ENCODE measurements around the gene KCTD14. TPM values are rescaled to one million over a fixed set of nuclear protein-coding genes. Genes with fewer than 3 reads are reported as not detected.

Gene KCTD14
- total and polyA plus RNA-seq, 7 donors = 2.5 to 22.8 (median 4.5) TPM

- TF ChIP-seq POLR2AphosphoS5 (IDR thresholded peaks at IDR 0.05) (no peak), POLR2A (IDR thresholded peaks at IDR 0.05) (no peak), EP300 (IDR thresholded peaks at IDR 0.05) (no peak)
- TF ChIP-seq, protein P1, sequence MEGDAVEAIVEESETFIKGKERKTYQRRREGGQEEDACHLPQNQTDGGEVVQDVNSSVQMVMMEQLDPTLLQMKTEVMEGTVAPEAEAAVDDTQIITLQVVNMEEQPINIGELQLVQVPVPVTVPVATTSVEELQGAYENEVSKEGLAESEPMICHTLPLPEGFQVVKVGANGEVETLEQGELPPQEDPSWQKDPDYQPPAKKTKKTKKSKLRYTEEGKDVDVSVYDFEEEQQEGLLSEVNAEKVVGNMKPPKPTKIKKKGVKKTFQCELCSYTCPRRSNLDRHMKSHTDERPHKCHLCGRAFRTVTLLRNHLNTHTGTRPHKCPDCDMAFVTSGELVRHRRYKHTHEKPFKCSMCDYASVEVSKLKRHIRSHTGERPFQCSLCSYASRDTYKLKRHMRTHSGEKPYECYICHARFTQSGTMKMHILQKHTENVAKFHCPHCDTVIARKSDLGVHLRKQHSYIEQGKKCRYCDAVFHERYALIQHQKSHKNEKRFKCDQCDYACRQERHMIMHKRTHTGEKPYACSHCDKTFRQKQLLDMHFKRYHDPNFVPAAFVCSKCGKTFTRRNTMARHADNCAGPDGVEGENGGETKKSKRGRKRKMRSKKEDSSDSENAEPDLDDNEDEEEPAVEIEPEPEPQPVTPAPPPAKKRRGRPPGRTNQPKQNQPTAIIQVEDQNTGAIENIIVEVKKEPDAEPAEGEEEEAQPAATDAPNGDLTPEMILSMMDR (IDR thresholded peaks at IDR 0.05) = no peak
- peaks cover 0 to 11% (median 0%) of the 10 kb centered on the region in 4 donors for H3K4me1 ChIP-seq
- H3K4me3 ChIP-seq = no peak overlapping the region
- DNase-seq = no peak
- 53 to 66% methylated on average over 2 of the region's 2 CpGs for WGBS, 2 donors
- peaks cover 0 to 55% (median 7%) of the 10 kb centered on the region in 4 donors for H3K36me3 ChIP-seq
- intact Hi-C loops (cut with DNase I) = no loop called here
- no peaks in the 10 kb centered on the region for H3K27me3 ChIP-seq
- H3K27ac ChIP-seq = no peak overlapping the region
- H3K9me3 ChIP-seq = no peaks in the 10 kb centered on the region
These were observed 46.4 kb upstream of the KCTD14 start for GRCh38 chr11:78069465-78069864.

DNA sequence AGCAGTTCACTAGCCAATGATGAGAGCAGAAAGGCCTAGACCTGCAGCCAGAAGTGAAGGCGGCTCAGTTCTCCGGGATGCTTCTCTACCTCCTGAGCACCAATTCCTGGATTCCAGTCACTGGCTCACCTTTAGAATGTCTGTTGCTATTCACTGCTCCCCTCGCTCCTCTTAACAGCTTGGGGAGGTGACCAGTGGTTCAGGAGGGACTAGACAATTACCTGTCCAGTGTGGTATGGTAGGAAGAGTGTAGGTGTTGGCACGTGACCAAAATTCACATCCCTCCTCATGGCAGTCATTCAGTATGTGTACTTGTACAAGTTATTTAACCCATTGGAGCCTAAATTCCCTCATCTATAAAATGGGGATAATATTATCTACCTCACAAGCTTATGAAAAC, 44.6 kb upstream of the KCTD14 start:
- DNase-seq = no peak
- Histone ChIP-seq H3K4me1 (peaks cover 0 to 11% (median 0%) of the 10 kb centered on the region in 4 donors), H3K9me3 (no peaks in the 10 kb centered on the region), H3K27ac (no peak overlapping the region), H3K27me3 (no peaks in the 10 kb centered on the region), H3K4me3 (no peak overlapping the region), H3K36me3 (peaks cover 0 to 52% (median 7%) of the 10 kb centered on the region in 4 donors)
- intact Hi-C loops (cut with DNase I) = no loop called here
- TF ChIP-seq POLR2A (IDR thresholded peaks at IDR 0.05) (no peak), EP300 (IDR thresholded peaks at IDR 0.05) (no peak), POLR2AphosphoS5 (IDR thresholded peaks at IDR 0.05) (no peak)
- TF ChIP-seq, protein P1 (IDR thresholded peaks at IDR 0.05) = no peak
- 94% methylated on average over 4 of the region's 4 CpGs for WGBS, 2 donors

DNA sequence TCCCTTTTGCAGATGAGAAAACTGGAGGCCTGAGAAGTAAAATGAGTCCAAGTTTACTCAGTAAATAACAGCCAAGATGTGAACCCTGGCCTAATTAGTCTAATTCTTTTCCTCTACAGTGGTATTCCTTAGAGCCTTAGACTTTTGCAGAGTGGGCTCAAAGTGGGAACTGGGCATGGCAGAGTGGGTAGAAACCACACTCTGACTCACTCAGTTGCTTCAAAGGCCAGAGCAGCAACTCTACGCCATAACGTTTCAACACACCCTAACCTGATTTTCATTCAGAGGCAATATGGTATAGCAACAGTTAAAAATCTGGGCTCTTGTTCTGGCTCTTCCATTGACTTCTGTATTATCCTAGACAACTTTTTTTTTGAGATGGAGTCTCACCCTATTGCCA, 43.4 kb upstream of the KCTD14 start:
- no peaks in the 10 kb centered on the region for H3K9me3 ChIP-seq
- no peak for DNase-seq
- H3K27ac ChIP-seq = no peak overlapping the region
- intact Hi-C loops (cut with DNase I) = no loop called here
- peaks cover 0 to 12% (median 0%) of the 10 kb centered on the region in 4 donors for H3K4me1 ChIP-seq
- H3K4me3 ChIP-seq = no peak overlapping the region
- 82 to 83% methylated on average over 2 of the region's 2 CpGs for WGBS, 2 donors
- peaks cover 0 to 42% (median 5%) of the 10 kb centered on the region in 4 donors for H3K36me3 ChIP-seq
- TF ChIP-seq POLR2AphosphoS5 (IDR thresholded peaks at IDR 0.05) (no peak), EP300 (IDR thresholded peaks at IDR 0.05) (no peak), POLR2A (IDR thresholded peaks at IDR 0.05) (no peak)
- TF ChIP-seq, protein P1 (IDR thresholded peaks at IDR 0.05) = no peak
- H3K27me3 ChIP-seq = no peaks in the 10 kb centered on the region

DNA sequence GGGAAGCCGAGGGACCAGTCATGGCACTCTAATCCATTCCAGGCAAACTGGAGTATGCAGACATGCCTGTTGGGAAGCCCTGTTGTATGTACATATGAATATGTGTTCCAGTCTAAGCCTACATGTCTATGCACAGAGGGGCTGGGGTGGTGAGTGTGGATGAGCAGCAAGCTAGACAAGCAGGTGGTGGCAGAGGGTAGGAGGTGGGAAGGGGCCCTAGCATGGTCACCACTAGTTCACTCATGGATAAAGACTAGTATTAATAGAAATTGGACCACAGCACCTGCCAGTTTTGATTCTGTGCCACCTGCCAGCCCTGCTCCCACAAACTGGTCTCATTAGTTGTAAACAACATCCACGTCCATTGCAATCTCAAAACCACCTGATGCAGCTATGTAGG, 42.1 kb upstream of the KCTD14 start:
- TF ChIP-seq EP300 (IDR thresholded peaks at IDR 0.05) = no peak
- TF ChIP-seq POLR2A (IDR thresholded peaks at IDR 0.05) = no peak
- TF ChIP-seq, protein P1 (IDR thresholded peaks at IDR 0.05) = no peak
- no peak for TF ChIP-seq POLR2AphosphoS5 (IDR thresholded peaks at IDR 0.05)
- Histone ChIP-seq H3K4me1 (peaks cover 0 to 15% (median 5%) of the 10 kb centered on the region in 4 donors), H3K27ac (no peak overlapping the region), H3K27me3 (no peaks in the 10 kb centered on the region), H3K9me3 (no peaks in the 10 kb centered on the region), H3K4me3 (no peak overlapping the region), H3K36me3 (peaks cover 0 to 30% (median 3%) of the 10 kb centered on the region in 4 donors)
- intact Hi-C loops (cut with DNase I) = no loop called here
- WGBS, 2 donors = 90 to 93% methylated on average over 2 of the region's 2 CpGs
- no peak for DNase-seq
